ENCODE measurements around the gene GMDS. TPM values are rescaled to one million over a fixed set of nuclear protein-coding genes. Genes with fewer than 3 reads are reported as not detected.

GMDS gene
- total RNA-seq, 1 experiment from 2014 or later: 31.1 TPM

DNA sequence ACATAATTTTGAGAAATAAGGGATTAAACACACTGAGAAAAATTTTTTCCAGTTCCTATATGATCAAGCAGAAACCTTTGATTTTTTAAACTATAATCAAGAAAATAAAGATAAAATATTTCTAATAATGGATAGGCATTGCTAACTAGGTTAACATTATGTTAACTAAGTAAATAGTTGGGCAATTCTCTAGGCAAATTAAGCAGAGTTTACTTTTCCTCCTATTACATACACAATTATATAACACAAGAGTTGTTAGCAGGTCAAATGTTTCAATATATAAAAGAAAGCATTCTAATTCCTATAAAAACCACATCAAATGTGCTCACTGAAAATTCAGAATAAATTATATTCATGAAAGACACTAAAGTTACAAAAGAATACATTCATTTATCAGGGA lies 191.7 kb downstream of the GMDS start:
- ChIA-PET CTCF (no interaction called here), POLR2A (no interaction called here)
- TF ChIP-seq, protein P1, sequence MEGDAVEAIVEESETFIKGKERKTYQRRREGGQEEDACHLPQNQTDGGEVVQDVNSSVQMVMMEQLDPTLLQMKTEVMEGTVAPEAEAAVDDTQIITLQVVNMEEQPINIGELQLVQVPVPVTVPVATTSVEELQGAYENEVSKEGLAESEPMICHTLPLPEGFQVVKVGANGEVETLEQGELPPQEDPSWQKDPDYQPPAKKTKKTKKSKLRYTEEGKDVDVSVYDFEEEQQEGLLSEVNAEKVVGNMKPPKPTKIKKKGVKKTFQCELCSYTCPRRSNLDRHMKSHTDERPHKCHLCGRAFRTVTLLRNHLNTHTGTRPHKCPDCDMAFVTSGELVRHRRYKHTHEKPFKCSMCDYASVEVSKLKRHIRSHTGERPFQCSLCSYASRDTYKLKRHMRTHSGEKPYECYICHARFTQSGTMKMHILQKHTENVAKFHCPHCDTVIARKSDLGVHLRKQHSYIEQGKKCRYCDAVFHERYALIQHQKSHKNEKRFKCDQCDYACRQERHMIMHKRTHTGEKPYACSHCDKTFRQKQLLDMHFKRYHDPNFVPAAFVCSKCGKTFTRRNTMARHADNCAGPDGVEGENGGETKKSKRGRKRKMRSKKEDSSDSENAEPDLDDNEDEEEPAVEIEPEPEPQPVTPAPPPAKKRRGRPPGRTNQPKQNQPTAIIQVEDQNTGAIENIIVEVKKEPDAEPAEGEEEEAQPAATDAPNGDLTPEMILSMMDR (IDR thresholded peaks at IDR 0.05; ENCODE audit: insufficient read depth in 1 of 2, low read depth in 1 of 2, low read length in 1 of 2, severe bottlenecking in 1 of 2, unreplicated experiment in 1 of 2): no peak
- Mint-ChIP-seq H3K4me3 (ENCODE audit: unreplicated experiment) (no peak overlapping the region), H3K36me3 (ENCODE audit: insufficient read depth, unreplicated experiment) (no peaks in the 10 kb centered on the region), H3K9me3 (ENCODE audit: unreplicated experiment) (no peaks in the 10 kb centered on the region), H3K4me1 (ENCODE audit: low read depth, unreplicated experiment) (no peaks in the 10 kb centered on the region), H3K27ac (ENCODE audit: unreplicated experiment) (no peak overlapping the region), H3K27me3 (ENCODE audit: insufficient read depth, unreplicated experiment) (no peaks in the 10 kb centered on the region)
- Histone ChIP-seq H3K36me3 (ENCODE audit: control insufficient read depth, insufficient read depth, low read length) (no peaks in the 10 kb centered on the region), H3K4me3 (ENCODE audit: low read depth, low read length) (no peak overlapping the region), H3K9me3 (no peaks in the 10 kb centered on the region), H3K27me3 (replicated peaks; ENCODE audit: control insufficient read depth, insufficient read depth, low read length) (no peaks in the 10 kb centered on the region), H3K4me1 (no peaks in the 10 kb centered on the region)
- BruUV-seq (replicated peaks): no TSS peak
- DNase-seq: no peak
- intact Hi-C loops (cut with micrococcal nuclease; ENCODE audit: unreplicated experiment): no loop called here

DNA sequence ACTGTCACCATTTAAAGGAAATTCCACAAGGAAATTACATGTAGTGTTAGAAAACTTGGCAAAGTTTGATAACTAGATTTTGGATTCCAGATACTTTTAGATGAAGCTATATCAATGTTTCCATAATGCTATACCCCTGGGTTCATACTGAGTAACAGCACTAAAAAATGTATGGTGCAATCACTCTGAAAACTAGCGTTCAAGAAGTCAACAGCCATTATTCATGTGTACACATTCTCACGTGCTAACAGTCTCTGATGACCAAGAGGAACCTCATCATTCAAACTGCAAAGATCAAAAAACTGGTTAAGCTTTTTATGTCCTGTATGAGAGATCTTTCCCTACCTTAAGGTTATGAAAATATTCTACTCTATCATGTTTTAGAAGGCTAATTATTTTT lies 197.6 kb downstream of the GMDS start:
- DNase-seq: no peak

DNA sequence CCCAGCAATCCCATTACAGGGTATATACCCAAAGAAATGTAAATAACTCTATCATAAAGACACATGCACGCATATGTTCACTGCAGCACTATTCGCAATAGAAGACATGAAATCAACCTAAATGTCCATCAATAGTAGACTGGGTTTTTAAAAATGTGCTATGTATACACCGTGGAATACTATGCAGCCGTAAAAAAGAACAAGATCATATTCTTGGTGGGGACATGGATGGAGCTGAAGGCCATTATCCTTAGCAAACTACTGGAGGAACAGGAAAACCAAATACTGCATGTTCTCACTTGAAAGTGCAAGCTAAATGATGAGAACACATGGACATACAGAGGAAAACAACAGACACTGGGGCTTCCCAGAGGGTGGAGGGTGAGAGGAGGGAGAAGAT lies 201.2 kb downstream of the GMDS start:
- no peak overlapping the region for H3K4me3 Mint-ChIP-seq (ENCODE audit: unreplicated experiment)
- H3K36me3 ChIP-seq (ENCODE audit: control insufficient read depth, insufficient read depth, low read length): no peaks in the 10 kb centered on the region
- H3K9me3 Mint-ChIP-seq (ENCODE audit: unreplicated experiment): no peaks in the 10 kb centered on the region
- POLR2A ChIA-PET: no interaction called here
- DNase-seq: no peak
- no peak overlapping the region for H3K27ac Mint-ChIP-seq (ENCODE audit: unreplicated experiment)
- no peaks in the 10 kb centered on the region for H3K4me1 ChIP-seq
- intact Hi-C loops (cut with micrococcal nuclease; ENCODE audit: unreplicated experiment): no loop called here
- H3K9me3 ChIP-seq: no peaks in the 10 kb centered on the region; the same call in 1 of the 2 replicates
- no peaks in the 10 kb centered on the region for H3K4me1 Mint-ChIP-seq (ENCODE audit: low read depth, unreplicated experiment)
- no peak overlapping the region for H3K4me3 ChIP-seq (ENCODE audit: low read depth, low read length)
- TF ChIP-seq, protein P1 (IDR thresholded peaks at IDR 0.05; ENCODE audit: insufficient read depth in 1 of 2, low read depth in 1 of 2, low read length in 1 of 2, severe bottlenecking in 1 of 2, unreplicated experiment in 1 of 2): no peak
- no peaks in the 10 kb centered on the region for H3K27me3 Mint-ChIP-seq (ENCODE audit: insufficient read depth, unreplicated experiment)
- BruUV-seq (replicated peaks): no TSS peak
- no peaks in the 10 kb centered on the region for H3K27me3 ChIP-seq (replicated peaks; ENCODE audit: control insufficient read depth, insufficient read depth, low read length)
- CTCF ChIA-PET: no interaction called here
- H3K36me3 Mint-ChIP-seq (ENCODE audit: insufficient read depth, unreplicated experiment): no peaks in the 10 kb centered on the region

More for the DNA sequence above, 197.6 kb downstream of the GMDS start:
- intact Hi-C loops (cut with micrococcal nuclease; ENCODE audit: unreplicated experiment): no loop called here
- CTCF ChIA-PET: no interaction called here
- TF ChIP-seq, protein P1 (IDR thresholded peaks at IDR 0.05; ENCODE audit: insufficient read depth in 1 of 2, low read depth in 1 of 2, low read length in 1 of 2, severe bottlenecking in 1 of 2, unreplicated experiment in 1 of 2): no peak
- Histone ChIP-seq H3K27me3 (replicated peaks; ENCODE audit: control insufficient read depth, insufficient read depth, low read length) (no peaks in the 10 kb centered on the region), H3K4me1 (no peaks in the 10 kb centered on the region), H3K9me3 (no peaks in the 10 kb centered on the region; the same call in 1 of the 2 replicates), H3K36me3 (ENCODE audit: control insufficient read depth, insufficient read depth, low read length) (no peaks in the 10 kb centered on the region), H3K4me3 (ENCODE audit: low read depth, low read length) (no peak overlapping the region)
- Mint-ChIP-seq H3K4me3 (ENCODE audit: unreplicated experiment) (no peak overlapping the region), H3K27ac (ENCODE audit: unreplicated experiment) (no peak overlapping the region), H3K27me3 (ENCODE audit: insufficient read depth, unreplicated experiment) (no peaks in the 10 kb centered on the region), H3K4me1 (ENCODE audit: low read depth, unreplicated experiment) (no peaks in the 10 kb centered on the region), H3K9me3 (ENCODE audit: unreplicated experiment) (no peaks in the 10 kb centered on the region), H3K36me3 (ENCODE audit: insufficient read depth, unreplicated experiment) (no peaks in the 10 kb centered on the region)
- POLR2A ChIA-PET: no interaction called here
- no TSS peak for BruUV-seq (replicated peaks)

Data from Caco-2 (cell line).